ENCODE measurements around the gene GORASP2. TPM values are rescaled to one million over a fixed set of nuclear protein-coding genes. Genes with fewer than 3 reads are reported as not detected.

Gene GORASP2
- total RNA-seq, 2 experiments from 2014 or later = 87.3 to 95.7 TPM

GRCh38 chr2:171009386-171009785 is 80.3 kb downstream of the GORASP2 start:
- Histone ChIP-seq H3K9me3 (ENCODE audit: control insufficient read depth in 1 of 2, insufficient read depth in 1 of 2, low read length in 2 of 2) (no peaks in the 10 kb centered on the region), H3K27me3 (ENCODE audit: control insufficient read depth in 1 of 2, insufficient read depth in 2 of 2, low read length in 2 of 2) (no peaks in the 10 kb centered on the region), H3K36me3 (ENCODE audit: insufficient read depth, low read length) (peaks cover 70% of the 10 kb centered on the region), H3K4me3 (ENCODE audit: low read length) (no peak overlapping the region), H3K4me1 (ENCODE audit: insufficient read depth, low read length) (no peaks in the 10 kb centered on the region), H3K27ac (ENCODE audit: low read depth in 1 of 2, low read length in 2 of 2) (no peak overlapping the region)
- H3K9me3 Mint-ChIP-seq = no peaks in the 10 kb centered on the region
- peak overlapping the region; percentile 4 for H3K27ac Mint-ChIP-seq
- intact Hi-C loops (cut with DNase I, micrococcal nuclease) = no loop called here
- no peaks in the 10 kb centered on the region for H3K27me3 Mint-ChIP-seq
- no peak overlapping the region for H3K4me3 Mint-ChIP-seq
- CTCF ChIA-PET = interaction anchor here (1.1 kb wide), 1 partner anchor 77 kb away, joined by 3 read pairs; no protein-coding TSS in a partner anchor
- peaks cover 79% of the 10 kb centered on the region for H3K36me3 Mint-ChIP-seq (ENCODE audit: low read depth)
- ATAC-seq (ENCODE audit: poor library complexity) = no peak
- no peak for TF ChIP-seq CTCF (IDR thresholded peaks at IDR 0.05)
- no peak for DNase-seq
- H3K4me1 Mint-ChIP-seq (ENCODE audit: low read depth) = peaks cover 13% of the 10 kb centered on the region
- POLR2A ChIA-PET = interaction anchor here (0.7 to 1.2 kb wide), 3 partner anchors 13 to 137 kb away, joined by 3 read pairs; no protein-coding TSS in a partner anchor

GRCh38 chr2:171013851-171014250 is 84.8 kb downstream of the GORASP2 start:
- Mint-ChIP-seq H3K4me3 (no peak overlapping the region), H3K27ac (peak overlapping the region; percentile 22), H3K27me3 (no peaks in the 10 kb centered on the region), H3K36me3 (ENCODE audit: low read depth) (peaks cover 59% of the 10 kb centered on the region), H3K4me1 (ENCODE audit: low read depth) (peaks cover 27% of the 10 kb centered on the region), H3K9me3 (no peaks in the 10 kb centered on the region)
- ChIA-PET CTCF (interaction anchor here (1.9 kb wide), 1 partner anchor 41 kb away, joined by 5 read pairs; no protein-coding TSS in a partner anchor), POLR2A (no interaction called here)
- Histone ChIP-seq H3K27ac (ENCODE audit: low read depth in 1 of 2, low read length in 2 of 2) (no peak overlapping the region), H3K4me1 (ENCODE audit: insufficient read depth, low read length) (no peaks in the 10 kb centered on the region), H3K36me3 (ENCODE audit: insufficient read depth, low read length) (peaks cover 53% of the 10 kb centered on the region), H3K27me3 (ENCODE audit: control insufficient read depth in 1 of 2, insufficient read depth in 2 of 2, low read length in 2 of 2) (no peaks in the 10 kb centered on the region), H3K4me3 (ENCODE audit: low read length) (no peak overlapping the region), H3K9me3 (ENCODE audit: control insufficient read depth in 1 of 2, insufficient read depth in 1 of 2, low read length in 2 of 2) (no peaks in the 10 kb centered on the region)
- DNase-seq (no peak), ATAC-seq (ENCODE audit: poor library complexity) (no peak)
- intact Hi-C loops (cut with DNase I, micrococcal nuclease) = no loop called here
- TF ChIP-seq CTCF (IDR thresholded peaks at IDR 0.05) = no peak

GRCh38 chr2:171016125-171016524 is 87.1 kb downstream of the GORASP2 start:
- no peak for ATAC-seq (ENCODE audit: poor library complexity)
- H3K9me3 ChIP-seq (ENCODE audit: control insufficient read depth in 1 of 2, insufficient read depth in 1 of 2, low read length in 2 of 2) = no peaks in the 10 kb centered on the region
- H3K36me3 Mint-ChIP-seq (ENCODE audit: low read depth) = peaks cover 54% of the 10 kb centered on the region
- no peak overlapping the region for H3K4me3 Mint-ChIP-seq
- no peaks in the 10 kb centered on the region for H3K27me3 Mint-ChIP-seq
- H3K27ac ChIP-seq (ENCODE audit: low read depth in 1 of 2, low read length in 2 of 2) = no peak overlapping the region
- H3K4me1 ChIP-seq (ENCODE audit: insufficient read depth, low read length) = no peaks in the 10 kb centered on the region
- H3K27ac Mint-ChIP-seq = no peak overlapping the region
- intact Hi-C loops (cut with DNase I, micrococcal nuclease) = no loop called here
- POLR2A ChIA-PET = no interaction called here
- H3K27me3 ChIP-seq (ENCODE audit: control insufficient read depth in 1 of 2, insufficient read depth in 2 of 2, low read length in 2 of 2) = no peaks in the 10 kb centered on the region
- H3K36me3 ChIP-seq (ENCODE audit: insufficient read depth, low read length) = peaks cover 35% of the 10 kb centered on the region
- CTCF ChIA-PET = interaction anchor here (1.5 kb wide), 1 partner anchor 71 kb away, joined by 3 read pairs; no protein-coding TSS in a partner anchor
- H3K9me3 Mint-ChIP-seq = no peaks in the 10 kb centered on the region
- no peak for TF ChIP-seq CTCF (IDR thresholded peaks at IDR 0.05)
- no peak overlapping the region for H3K4me3 ChIP-seq (ENCODE audit: low read length)
- peaks cover 42% of the 10 kb centered on the region for H3K4me1 Mint-ChIP-seq (ENCODE audit: low read depth)
- no peak for DNase-seq

Other genes starting within 250 kb of the GORASP2 start
- gene SP5, start 213.9 kb upstream of the GORASP2 start, total RNA-seq = not detected
- not detected for gene ERICH2, start 158.9 kb upstream of the GORASP2 start, total RNA-seq
- gene GAD1, start 112.4 kb upstream of the GORASP2 start, total RNA-seq = not detected
- gene TLK1, start 231.6 kb downstream of the GORASP2 start, total RNA-seq = 100 to 1,000 TPM; 135 to 138 TPM

Measured in CD4-positive, alpha-beta T cell (primary cell).